IMR-90 (cell line): Measurements from ENCODE around the gene KIRREL1. TPM values are rescaled to one million over a fixed set of nuclear protein-coding genes. Genes with fewer than 3 reads are reported as not detected.

Source experiments
- ATAC-seq: fragments of 200-7000 bp; cut with Tn5 transposase; 2 replicates; pipeline ENCODE4 v1.9.1; 2020; ENCODE audit warnings: low read depth, mild to moderate bottlenecking, moderate library complexity
- BruUV-seq: library from RNA; stranded (reverse); fragments of 400-500 nt; replicated peaks from 2 replicates; lab custom pipeline; 2021; lab: Mats Ljungman, UMichigan
- CTCF ChIA-PET: fragments of 300-600 bp; formaldehyde crosslinking; extraction: SDS; loops from one replicate; lab custom pipeline; 2021; ENCODE audit warnings: antibody characterized with exemption; lab: Yijun Ruan, JAX
- POLR2A ChIA-PET: fragments of 300-600 bp; sonication (Branson Sonifier 250); formaldehyde crosslinking; loops from one replicate; lab custom pipeline; 2022; ENCODE audit warnings: antibody characterized with exemption; ENCODE audit not compliant: unreplicated experiment; lab: Charles Lee
- DNase-seq: peaks from one replicate; pipeline ENCODE4 v3.0.0; 2013
- H2AFZ ChIP-seq: replicated peaks from 2 replicates; pipeline ENCODE3; 2013; ENCODE audit warnings: low read length, mild to moderate bottlenecking; ENCODE audit not compliant: poor library complexity
- H2AK5ac ChIP-seq: 2 replicates; pipeline ENCODE4 v1.6.1; 2013; ENCODE audit warnings: low read depth, low read length, inconsistent platforms
- H2AK9ac ChIP-seq: replicated peaks from 2 replicates; pipeline ENCODE3; 2013; ENCODE audit warnings: mild to moderate bottlenecking, low read depth, low read length, moderate library complexity; ENCODE audit not compliant: poor library complexity
- H2BK120ac ChIP-seq: 2 replicates; pipeline ENCODE4 v1.6.1; 2013; ENCODE audit warnings: low read depth, low read length, inconsistent platforms
- H2BK15ac ChIP-seq: 3 replicates; pipeline ENCODE4 v1.6.1; 2013; ENCODE audit warnings: low read depth, low read length, inconsistent platforms
- H2BK20ac ChIP-seq: 2 replicates; pipeline ENCODE4 v1.6.1; 2013; ENCODE audit warnings: low read depth, mild to moderate bottlenecking, inconsistent platforms, low read length, moderate library complexity
- H2BK5ac ChIP-seq: 2 replicates; pipeline ENCODE4 v1.6.1; 2013; ENCODE audit warnings: mild to moderate bottlenecking, low read depth, low read length, inconsistent platforms; ENCODE audit not compliant: poor library complexity, severe bottlenecking
- H3K14ac ChIP-seq: replicated peaks from 2 replicates; pipeline ENCODE4 v1.6.1; 2013; ENCODE audit warnings: low read depth, low read length, inconsistent platforms
- H3K18ac ChIP-seq: 2 replicates; pipeline ENCODE4 v1.6.1; 2013; ENCODE audit warnings: low read depth, low read length, control low read depth
- H3K23ac ChIP-seq: 2 replicates; pipeline ENCODE4 v1.6.1; 2013; ENCODE audit warnings: low read depth, low read length, inconsistent platforms
- H3K27ac ChIP-seq: 2 replicates; pipeline ENCODE4 v1.5.1; 2013; ENCODE audit warnings: mild to moderate bottlenecking, control low read depth, low read length; ENCODE audit not compliant: insufficient read depth
- H3K27me3 ChIP-seq: 2 replicates; pipeline ENCODE4 v1.6.1; 2013; ENCODE audit warnings: low read length; ENCODE audit not compliant: control insufficient read depth, insufficient read depth
- H3K36me3 ChIP-seq: 2 replicates; pipeline ENCODE4 v1.6.1; 2013; ENCODE audit warnings: low read length, mixed read lengths; ENCODE audit not compliant: control insufficient read depth, insufficient read depth
- H3K4ac ChIP-seq: 2 replicates; pipeline ENCODE4 v1.6.1; 2013; ENCODE audit warnings: low read depth, low read length, inconsistent platforms
- H3K4me1 ChIP-seq: 2 replicates; pipeline ENCODE4 v1.6.1; 2013; ENCODE audit warnings: low read length, mixed read lengths; ENCODE audit not compliant: control insufficient read depth, insufficient read depth
- H3K4me2 ChIP-seq: 2 replicates; pipeline ENCODE4 v1.6.1; 2013; ENCODE audit warnings: low read depth, mild to moderate bottlenecking, control low read depth, low read length, moderate library complexity
- H3K4me3 ChIP-seq: 2 replicates; pipeline ENCODE4 v1.5.1; 2013; ENCODE audit warnings: low read depth, mild to moderate bottlenecking, control low read depth, low read length, moderate library complexity; ENCODE audit not compliant: insufficient read depth
- H3K56ac ChIP-seq: 2 replicates; pipeline ENCODE4 v1.6.1; 2013; ENCODE audit warnings: low read length, inconsistent platforms; ENCODE audit not compliant: insufficient read depth; ENCODE audit errors: extremely low read depth
- H3K79me1 ChIP-seq, 2 experiments: 2 replicates each; pipeline ENCODE4 v1.6.1; 2013; ENCODE audit warnings: low read length in 2 of 2, inconsistent platforms in 1 of 2, low read depth in 1 of 2
- H3K9ac ChIP-seq: 2 replicates; pipeline ENCODE4 v1.6.1; 2013; ENCODE audit warnings: low read depth, low read length, control low read depth
- H3K9me1 ChIP-seq: 2 replicates; pipeline ENCODE4 v1.6.1; 2013; ENCODE audit warnings: low read length, inconsistent platforms; ENCODE audit not compliant: insufficient read depth
- H3K9me3 ChIP-seq: 2 replicates; pipeline ENCODE4 v1.6.1; 2013; ENCODE audit warnings: low read length; ENCODE audit not compliant: control insufficient read depth, insufficient read depth
- H4K20me1 ChIP-seq: 2 replicates; pipeline ENCODE4 v1.6.1; 2013; ENCODE audit warnings: low read length, inconsistent platforms; ENCODE audit not compliant: insufficient read depth
- H4K5ac ChIP-seq: 2 replicates; pipeline ENCODE4 v1.6.1; 2013; ENCODE audit warnings: mild to moderate bottlenecking, low read depth, low read length, control low read depth
- H4K8ac ChIP-seq, 2 experiments: 2 replicates each; pipeline ENCODE4 v1.6.1; 2013; ENCODE audit warnings: low read depth in 2 of 2, low read length in 2 of 2, control low read depth in 1 of 2, inconsistent platforms in 1 of 2
- H4K91ac ChIP-seq: 2 replicates; pipeline ENCODE4 v1.6.1; 2013; ENCODE audit warnings: low read depth, low read length, inconsistent platforms; ENCODE audit not compliant: insufficient read depth
- BHLHE40 ChIP-seq: fragments of 150-350 bp; IDR thresholded peaks from 2 replicates; pipeline ENCODE4 v1.6.1; 2016; ENCODE audit warnings: mild to moderate bottlenecking, low read depth, low read length
- CEBPB ChIP-seq: IDR thresholded peaks from 2 replicates; pipeline ENCODE4 v1.6.1; 2012; ENCODE audit warnings: low read depth, low read length, improper control_type of control experiment
- WGBS, 2 experiments: methylation state at CpG; one replicate each; pipeline versions ENCODE4 v1.1.5 to v1.1.7; 2013; ENCODE audit warnings: missing lambda C conversion rate in 2 of 2; ENCODE audit not compliant: insufficient read length in 1 of 2; ENCODE audit errors: extremely low coverage in 2 of 2; 5-methylcytosine and 5-hydroxymethylcytosine counted together
- dilution Hi-C: fragments of 300-500 bp; cut with HindIII; formaldehyde crosslinking; loops from one replicate; pipeline ENCODE4 v1.14.3; 2018; ENCODE audit warnings: low sequenced_read_pairs; ENCODE audit not compliant: unreplicated experiment
- in situ Hi-C: fragments of 300-500 bp; cut with MboI; formaldehyde crosslinking; loops from 3 replicates; pipeline ENCODE4 v1.14.3; 2019; ENCODE audit warnings: low sequenced_read_pairs, inconsistent platforms, mixed read lengths
- intact Hi-C: fragments of 100-400 bp; cut with micrococcal nuclease; formaldehyde crosslinking; loops from 2 replicates; pipeline ENCODE4 v1.10.0; 2022
- polyA plus RNA-seq, 3 experiments: library from polyadenylated mRNA; depleted of rRNA; stranded (reverse); fragments of >200 nt; gene quantifications; 2 replicates each; pipeline ENCODE4 v1.2.3, GENCODE V29; 2012; ENCODE audit warnings: low replicate concordance in 1 of 3
- total RNA-seq: library from RNA; depleted of rRNA; stranded (reverse); fragments of >200 nt; gene quantifications from 2 replicates; pipeline ENCODE4 v1.2.3, GENCODE V29; 2012

The KIRREL1 gene
- total and polyA plus RNA-seq, 2 of the 4 experiments (the other 2 are of a cell fraction) = 58.1 to 64.7 TPM

DNA sequence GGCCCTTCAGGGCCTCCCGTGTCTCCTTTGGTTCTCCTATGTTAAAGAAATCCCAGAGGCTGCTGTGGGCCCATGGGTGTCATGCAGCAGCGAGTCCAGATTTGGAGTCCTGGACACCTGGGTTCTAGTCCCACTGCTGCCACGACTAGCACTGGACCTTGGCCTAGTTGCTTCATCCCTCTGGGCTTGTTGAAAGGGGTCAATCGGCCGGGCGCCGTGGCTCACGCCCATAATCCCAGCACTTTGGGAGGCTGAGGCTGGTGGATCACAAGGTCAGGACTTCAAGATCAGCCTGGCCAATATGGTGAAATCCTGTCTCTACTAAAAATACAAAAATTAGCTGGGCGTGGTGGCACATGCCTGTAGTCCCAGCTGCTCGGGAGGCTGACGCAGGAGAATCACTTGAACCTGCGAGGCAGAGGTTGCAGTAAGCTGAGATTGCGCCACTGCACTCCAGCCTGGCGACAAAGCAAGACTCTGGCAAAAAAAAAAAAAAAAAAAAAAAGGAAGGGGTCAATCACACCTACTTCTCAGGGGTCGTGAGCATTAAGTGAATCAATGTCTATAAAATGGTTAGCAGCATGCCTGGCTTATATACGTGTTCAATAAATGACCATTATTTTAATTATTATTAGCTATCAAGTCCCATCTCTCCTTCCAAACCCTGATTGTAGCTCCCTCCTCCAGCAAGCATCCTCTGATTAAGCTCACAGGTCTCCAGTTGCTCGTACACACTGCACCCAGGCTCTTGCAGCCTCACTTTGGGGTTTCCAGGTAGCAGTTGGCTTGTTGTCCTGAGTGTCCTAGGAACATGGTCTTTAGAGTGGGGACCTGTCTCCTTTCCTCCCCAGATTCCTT, 43.8 kb downstream of the KIRREL1 start:
- Histone ChIP-seq H3K9me1 (peaks cover 31% of the 10 kb centered on the region), H3K36me3 (peaks cover 2% of the 10 kb centered on the region; the same call in 1 of the 2 replicates), H4K20me1 (peaks cover 65% of the 10 kb centered on the region), H3K4me3 (no peak overlapping the region), H2BK5ac (peak overlapping the region; percentile 78), H3K14ac (peak overlapping the region; percentile 71), H4K8ac (peak overlapping the region in 1 of 2 experiments; percentile 11; a peak in 2 of 4 replicates), H3K9ac (no peak overlapping the region), H3K27me3 (no peaks in the 10 kb centered on the region), H2BK120ac (no peak overlapping the region), H3K4me2 (no peak overlapping the region; the same call in 1 of the 2 replicates), H3K56ac (0 out of 2 replicates have a peak overlapping the region, but pooled peaks have one; percentile 19), H3K23ac (peak overlapping the region; percentile 65; the same call in 1 of the 2 replicates), H2AK5ac (peak overlapping the region; percentile 54), H4K91ac (peak overlapping the region; percentile 75; the same call in 1 of the 2 replicates), H4K5ac (no peak overlapping the region), H2AFZ (no peak overlapping the region), H3K4ac (peak overlapping the region; percentile 76), H2BK15ac (peak overlapping the region; percentile 78; the same call in 1 of the 3 replicates), H3K79me1 (peaks cover 30 to 87% of the 10 kb centered on the region in 2 experiments), H2BK20ac (0 out of 2 replicates have a peak overlapping the region, but pooled peaks have one; percentile 41), H3K27ac (peak overlapping the region; percentile 66), H3K18ac (no peak overlapping the region), H3K4me1 (peaks cover 22% of the 10 kb centered on the region), H3K9me3 (no peaks in the 10 kb centered on the region), H2AK9ac (peak overlapping the region; percentile 31)
- dilution Hi-C loops (no loop called here), in situ Hi-C loops (no loop called here), intact Hi-C loops (loop anchor here (2.0 kb wide), 2 partner anchors 34 to 68 kb away; no protein-coding TSS in a partner anchor)
- ChIA-PET POLR2A (interaction anchor here (0.6 kb wide), 1 partner anchor 83 kb away, joined by 6 read pairs; no protein-coding TSS in a partner anchor), CTCF (interaction anchor here (0.5 to 3.0 kb wide), 8 partner anchors 16 to 55 kb away, joined by 3 to 19 read pairs (median 4); no protein-coding TSS in a partner anchor)
- DNase-seq = no peak
- no peak; the same call in 1 of the 2 replicates for ATAC-seq
- TF ChIP-seq CEBPB (peak; percentile 63; the same call in 1 of the 2 replicates), BHLHE40 (no peak)
- WGBS, 2 experiments = 74% methylated on average over 7 of the region's 17 CpGs; no CpG with 5 or more reads in 1 of the 2 experiments
- BruUV-seq = no TSS peak
